Measurements from ENCODE around the gene AHNAK2. TPM values are rescaled to one million over a fixed set of nuclear protein-coding genes. Genes with fewer than 3 reads are reported as not detected.
"Not testable (repeated sequence)": the region's sequence is repeated elsewhere in the genome, so short reads cannot be mapped to it uniquely, and the experiment has no call there.

The AHNAK2 gene
- total and polyA plus RNA-seq, 9 of the 15 experiments (the other 6 are each of a cell fraction or from before 2014, with no cell fraction given) = 0.04 to 0.09 (median 0.04) TPM; not detected in 6

DNA sequence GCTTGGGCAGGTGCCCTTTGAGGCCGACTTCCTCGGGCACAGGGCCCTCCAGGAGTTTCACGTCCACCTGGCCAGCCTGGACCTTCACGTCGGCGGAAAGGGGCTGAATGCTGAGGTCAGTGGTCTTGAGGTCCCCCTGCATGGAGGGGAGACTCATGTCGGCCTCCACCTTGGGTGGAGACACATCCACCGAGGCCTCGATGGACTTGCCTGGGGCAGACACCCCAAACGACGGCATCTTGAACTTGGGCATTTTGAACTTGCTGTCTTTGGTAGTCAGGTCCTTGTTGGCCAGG is 29.5 kb downstream of the AHNAK2 start (continued):
- TF ChIP-seq, protein P1, sequence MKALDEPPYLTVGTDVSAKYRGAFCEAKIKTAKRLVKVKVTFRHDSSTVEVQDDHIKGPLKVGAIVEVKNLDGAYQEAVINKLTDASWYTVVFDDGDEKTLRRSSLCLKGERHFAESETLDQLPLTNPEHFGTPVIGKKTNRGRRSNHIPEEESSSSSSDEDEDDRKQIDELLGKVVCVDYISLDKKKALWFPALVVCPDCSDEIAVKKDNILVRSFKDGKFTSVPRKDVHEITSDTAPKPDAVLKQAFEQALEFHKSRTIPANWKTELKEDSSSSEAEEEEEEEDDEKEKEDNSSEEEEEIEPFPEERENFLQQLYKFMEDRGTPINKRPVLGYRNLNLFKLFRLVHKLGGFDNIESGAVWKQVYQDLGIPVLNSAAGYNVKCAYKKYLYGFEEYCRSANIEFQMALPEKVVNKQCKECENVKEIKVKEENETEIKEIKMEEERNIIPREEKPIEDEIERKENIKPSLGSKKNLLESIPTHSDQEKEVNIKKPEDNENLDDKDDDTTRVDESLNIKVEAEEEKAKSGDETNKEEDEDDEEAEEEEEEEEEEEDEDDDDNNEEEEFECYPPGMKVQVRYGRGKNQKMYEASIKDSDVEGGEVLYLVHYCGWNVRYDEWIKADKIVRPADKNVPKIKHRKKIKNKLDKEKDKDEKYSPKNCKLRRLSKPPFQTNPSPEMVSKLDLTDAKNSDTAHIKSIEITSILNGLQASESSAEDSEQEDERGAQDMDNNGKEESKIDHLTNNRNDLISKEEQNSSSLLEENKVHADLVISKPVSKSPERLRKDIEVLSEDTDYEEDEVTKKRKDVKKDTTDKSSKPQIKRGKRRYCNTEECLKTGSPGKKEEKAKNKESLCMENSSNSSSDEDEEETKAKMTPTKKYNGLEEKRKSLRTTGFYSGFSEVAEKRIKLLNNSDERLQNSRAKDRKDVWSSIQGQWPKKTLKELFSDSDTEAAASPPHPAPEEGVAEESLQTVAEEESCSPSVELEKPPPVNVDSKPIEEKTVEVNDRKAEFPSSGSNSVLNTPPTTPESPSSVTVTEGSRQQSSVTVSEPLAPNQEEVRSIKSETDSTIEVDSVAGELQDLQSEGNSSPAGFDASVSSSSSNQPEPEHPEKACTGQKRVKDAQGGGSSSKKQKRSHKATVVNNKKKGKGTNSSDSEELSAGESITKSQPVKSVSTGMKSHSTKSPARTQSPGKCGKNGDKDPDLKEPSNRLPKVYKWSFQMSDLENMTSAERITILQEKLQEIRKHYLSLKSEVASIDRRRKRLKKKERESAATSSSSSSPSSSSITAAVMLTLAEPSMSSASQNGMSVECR (CRISPR knock-in tag; IDR thresholded peaks at IDR 0.05) = no peak
- no peak for TF ChIP-seq C11orf30 (IDR thresholded peaks at IDR 0.05; ENCODE audit: low read depth)

DNA sequence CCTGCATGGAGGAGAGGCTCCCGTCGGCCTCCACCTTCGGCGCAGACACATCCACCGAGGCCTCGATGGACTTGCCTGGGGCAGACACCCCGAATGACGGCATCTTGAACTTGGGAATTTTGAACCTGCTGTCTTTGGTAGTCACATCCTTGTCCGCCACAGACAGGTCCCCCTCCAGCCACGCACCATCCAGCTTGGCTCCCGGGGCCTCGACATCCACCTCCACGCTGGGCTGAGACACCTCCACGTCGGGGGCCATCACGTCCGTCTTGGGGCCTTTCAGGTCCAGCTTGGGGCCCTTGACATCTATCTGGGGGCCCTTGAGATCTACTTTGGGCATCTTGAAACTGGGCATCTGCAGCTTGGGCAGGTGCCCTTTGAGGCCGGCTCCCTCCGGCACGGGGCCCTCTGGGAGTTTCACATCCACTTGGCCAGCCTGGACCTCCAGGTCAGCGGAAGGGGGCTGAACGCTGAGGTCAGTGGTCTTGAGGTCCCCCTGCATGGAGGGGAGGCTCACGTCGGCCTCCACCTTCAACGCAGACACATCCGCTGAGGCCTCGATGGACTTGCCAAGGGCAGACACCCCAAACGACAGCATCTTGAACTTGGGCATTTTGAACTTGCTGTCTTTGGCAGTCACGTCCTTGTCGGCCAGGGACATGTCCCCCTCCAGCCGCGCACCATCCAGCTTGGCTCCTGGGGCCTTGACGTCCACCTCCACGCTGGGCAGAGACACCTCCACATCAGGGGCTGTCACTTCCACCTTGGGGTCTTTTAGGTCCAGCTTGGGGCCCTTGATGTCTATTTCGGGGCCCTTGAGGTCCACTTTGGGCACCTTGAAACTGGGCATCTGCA is 30.1 kb downstream of the AHNAK2 start:
- intact Hi-C loops (cut with micrococcal nuclease); H3K79me2 ChIP-seq (ENCODE audit: control insufficient read depth, insufficient read depth, low read length); H3K4me3 ChIP-seq; POLR2A ChIA-PET; H3K4me1 ChIP-seq (replicated peaks in 1 of 2; ENCODE audit: control insufficient read depth in 2 of 2, insufficient read depth in 2 of 2, low read length in 2 of 2); BruUV-seq (replicated peaks); H3K27ac ChIP-seq (ENCODE audit: extremely low read depth, low read depth, low read length); DNase-seq (ENCODE audit: extremely low read depth in 1 of 4, low spot score in 3 of 4); FAIRE-seq; in situ Hi-C loops (cut with MboI); CTCF ChIA-PET (ENCODE audit: low intra/inter-chr PET ratio); H4K20me1 ChIP-seq (replicated peaks; ENCODE audit: control insufficient read depth, insufficient read depth, low read length); ATAC-seq; H3K9ac ChIP-seq (ENCODE audit: insufficient read depth in 1 of 2, low read depth in 2 of 2, low read length in 2 of 2); H3K9me3 ChIP-seq (replicated peaks; ENCODE audit: control insufficient read depth, insufficient read depth, low read depth, low read length); H3K9me1 ChIP-seq (ENCODE audit: control insufficient read depth, insufficient read depth, low read length); H2AFZ ChIP-seq (ENCODE audit: low read depth, low read length); H3K36me3 ChIP-seq (ENCODE audit: control insufficient read depth, insufficient read depth, low read length); H3K4me2 ChIP-seq (ENCODE audit: insufficient read depth, low read length): not testable (repeated sequence)
- 2% methylated on average over 8 of the region's 35 CpGs for WGBS (ENCODE audit: insufficient coverage, low coverage, missing lambda C conversion rate)
- peaks cover 2 to 31% of the 10 kb centered on the region in 2 experiments; a peak in 3 of 5 replicates for H3K27me3 ChIP-seq (ENCODE audit: control insufficient read depth in 2 of 2, insufficient read depth in 2 of 2, low read length in 2 of 2)

DNA sequence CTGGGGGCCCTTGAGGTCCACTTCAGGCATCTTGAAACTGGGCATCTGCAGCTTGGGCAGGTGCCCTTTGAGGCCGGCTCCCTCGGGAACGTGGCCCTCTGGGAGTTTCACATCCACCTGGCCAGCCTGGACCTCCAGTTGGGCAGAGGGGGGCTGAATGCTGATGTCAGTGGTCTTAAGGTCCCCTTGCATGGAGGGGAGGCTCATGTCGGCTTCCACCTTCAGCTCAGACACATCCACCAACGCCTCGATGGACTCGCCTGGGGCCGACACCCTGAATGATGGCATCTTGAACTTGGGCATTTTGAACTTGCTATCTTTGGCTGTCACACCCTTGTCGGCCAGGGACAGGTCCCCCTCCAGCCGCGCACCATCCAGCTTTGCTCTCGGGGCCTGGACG is 31.0 kb downstream of the AHNAK2 start:
- H4K20me1 ChIP-seq (replicated peaks; ENCODE audit: control insufficient read depth, insufficient read depth, low read length); BruUV-seq (replicated peaks); H3K9me1 ChIP-seq (ENCODE audit: control insufficient read depth, insufficient read depth, low read length); in situ Hi-C loops (cut with MboI); H3K9me3 ChIP-seq (replicated peaks; ENCODE audit: control insufficient read depth, insufficient read depth, low read depth, low read length); H3K9ac ChIP-seq (ENCODE audit: insufficient read depth in 1 of 2, low read depth in 2 of 2, low read length in 2 of 2); intact Hi-C loops (cut with micrococcal nuclease); CTCF ChIA-PET (ENCODE audit: low intra/inter-chr PET ratio); POLR2A ChIA-PET; H3K79me2 ChIP-seq (ENCODE audit: control insufficient read depth, insufficient read depth, low read length); ATAC-seq; H3K36me3 ChIP-seq (ENCODE audit: control insufficient read depth, insufficient read depth, low read length); H2AFZ ChIP-seq (ENCODE audit: low read depth, low read length); DNase-seq (ENCODE audit: extremely low read depth in 1 of 4, low spot score in 3 of 4); H3K4me3 ChIP-seq; H3K4me1 ChIP-seq (replicated peaks in 1 of 2; ENCODE audit: control insufficient read depth in 2 of 2, insufficient read depth in 2 of 2, low read length in 2 of 2); H3K4me2 ChIP-seq (ENCODE audit: insufficient read depth, low read length); H3K27ac ChIP-seq (ENCODE audit: extremely low read depth, low read depth, low read length); FAIRE-seq: not testable (repeated sequence)
- peaks cover 2 to 33% of the 10 kb centered on the region in 2 experiments; a peak in 4 of 5 replicates for H3K27me3 ChIP-seq (ENCODE audit: control insufficient read depth in 2 of 2, insufficient read depth in 2 of 2, low read length in 2 of 2)
- 1% methylated on average over 12 of the region's 13 CpGs for WGBS (ENCODE audit: insufficient coverage, low coverage, missing lambda C conversion rate)

All from K562 (cell line).